HepG2 (cell line): Measurements from ENCODE around the gene PRRC2A. TPM values are rescaled to one million over a fixed set of nuclear protein-coding genes. Genes with fewer than 3 reads are reported as not detected.
A peak's percentile ranks its signal among the peaks of the same experiment; 100 is the strongest.

Experiments
- ARHGAP35 ChIP-seq: sonication (generic); formaldehyde crosslinking; IDR thresholded peaks from 2 replicates; pipeline ENCODE4 v1.9.0; 2022; ENCODE audit warnings: mild to moderate bottlenecking, inconsistent platforms, moderate library complexity, missing genetic modification reagents, borderline replicate concordance
- ARNTL ChIP-seq: sonication (generic); formaldehyde crosslinking; IDR thresholded peaks from 2 replicates; pipeline ENCODE4 v1.4.0; 2020; ENCODE audit warnings: mild to moderate bottlenecking, missing genetic modification reagents
- EP300 ChIP-seq, 3 experiments: sonication (generic) in 1 of 3; formaldehyde crosslinking in 1 of 3; IDR thresholded peaks; 2 replicates each; pipeline versions ENCODE4 v1.5.1 to v1.6.1; 2011 to 2020; ENCODE audit warnings: low read depth in 2 of 3, low read length in 2 of 3, borderline replicate concordance in 1 of 3, improper control_type of control experiment in 1 of 3, mild to moderate bottlenecking in 1 of 3, missing genetic modification reagents in 1 of 3, moderate library complexity in 1 of 3
- HNF4A ChIP-seq: sonication (generic); formaldehyde crosslinking; IDR thresholded peaks from 2 replicates; pipeline ENCODE4 v1.4.0; 2020; ENCODE audit warnings: missing genetic modification reagents
- KDM4B ChIP-seq: sonication (generic); formaldehyde crosslinking; IDR thresholded peaks from 2 replicates; pipeline ENCODE4 v1.4.0; 2020; ENCODE audit warnings: missing genetic modification reagents
- NCOA5 ChIP-seq: sonication (generic); formaldehyde crosslinking; IDR thresholded peaks from 2 replicates; pipeline ENCODE4 v1.4.0; 2020; ENCODE audit warnings: missing genetic modification reagents
- NFRKB ChIP-seq: fragments of 450-650 bp; IDR thresholded peaks from 2 replicates; pipeline ENCODE4 v1.6.1; 2017
- PHF20 ChIP-seq: sonication (generic); formaldehyde crosslinking; IDR thresholded peaks from 2 replicates; pipeline ENCODE4 v1.5.0; 2020; ENCODE audit warnings: mild to moderate bottlenecking, missing genetic modification reagents
- PITX1 ChIP-seq: sonication (generic); formaldehyde crosslinking; IDR thresholded peaks from 2 replicates; pipeline ENCODE4 v1.5.1; 2020; ENCODE audit warnings: mild to moderate bottlenecking, missing genetic modification reagents
- RBM39 ChIP-seq: fragments of 200-400 bp; formaldehyde crosslinking; IDR thresholded peaks from one replicate; pipeline ENCODE4 v1.6.1; 2018; ENCODE audit warnings: antibody characterized with exemption, mild to moderate bottlenecking, low read depth, low read length; ENCODE audit not compliant: poor library complexity, severe bottlenecking
- SALL1 ChIP-seq: sonication (generic); formaldehyde crosslinking; IDR thresholded peaks from 2 replicates; pipeline ENCODE4 v1.8.0; 2022; ENCODE audit warnings: mild to moderate bottlenecking, missing genetic modification reagents
- SMAD3 ChIP-seq: sonication (generic); formaldehyde crosslinking; IDR thresholded peaks from 2 replicates; pipeline ENCODE4 v1.4.0; 2020; ENCODE audit warnings: missing genetic modification reagents
- SOX5 ChIP-seq: IDR thresholded peaks from 2 replicates; pipeline ENCODE4 v1.6.1; 2016; ENCODE audit warnings: borderline replicate concordance
- TEAD2 ChIP-seq: sonication (generic); formaldehyde crosslinking; IDR thresholded peaks from 2 replicates; pipeline ENCODE4 v1.9.0; 2021; ENCODE audit warnings: missing genetic modification reagents
- ZNF24 ChIP-seq: fragments of 450-650 bp; IDR thresholded peaks from 2 replicates; pipeline ENCODE4 v1.6.1; 2017; ENCODE audit warnings: antibody characterized with exemption, mild to moderate bottlenecking
- ZNF430 ChIP-seq: sonication (generic); formaldehyde crosslinking; IDR thresholded peaks from 2 replicates; pipeline ENCODE4 v1.9.0; 2021; ENCODE audit warnings: mild to moderate bottlenecking, missing genetic modification reagents
- ZNF431 ChIP-seq: sonication (generic); formaldehyde crosslinking; IDR thresholded peaks from 2 replicates; pipeline ENCODE4 v1.9.0; 2022; ENCODE audit warnings: missing genetic modification reagents, low read depth, mild to moderate bottlenecking, borderline replicate concordance
- ZNF558 ChIP-seq: sonication (generic); formaldehyde crosslinking; IDR thresholded peaks from 2 replicates; pipeline ENCODE4 v1.9.0; 2022; ENCODE audit warnings: mild to moderate bottlenecking, missing genetic modification reagents, borderline replicate concordance
- ZNF598 ChIP-seq: sonication (generic); formaldehyde crosslinking; IDR thresholded peaks from 2 replicates; pipeline ENCODE4 v1.5.1; 2020; ENCODE audit warnings: mild to moderate bottlenecking, missing genetic modification reagents, borderline replicate concordance
- ZNF772 ChIP-seq: sonication (generic); formaldehyde crosslinking; IDR thresholded peaks from 2 replicates; pipeline ENCODE4 v1.5.0; 2020; ENCODE audit warnings: mild to moderate bottlenecking, missing genetic modification reagents
- ZNF777 ChIP-seq: sonication (generic); formaldehyde crosslinking; IDR thresholded peaks from 2 replicates; pipeline ENCODE4 v1.4.0; 2020; ENCODE audit warnings: missing genetic modification reagents
- ZNF782 ChIP-seq: sonication (generic); formaldehyde crosslinking; IDR thresholded peaks from 2 replicates; pipeline ENCODE4 v1.4.0; 2020; ENCODE audit warnings: missing genetic modification reagents, mild to moderate bottlenecking, borderline replicate concordance
- ZNF790 ChIP-seq: sonication (generic); formaldehyde crosslinking; IDR thresholded peaks from 2 replicates; pipeline ENCODE4 v1.8.0; 2022; ENCODE audit warnings: missing genetic modification reagents, mild to moderate bottlenecking, borderline replicate concordance
- ZNF883 ChIP-seq: sonication (generic); formaldehyde crosslinking; IDR thresholded peaks from 2 replicates; pipeline ENCODE4 v1.5.1; 2020; ENCODE audit warnings: mild to moderate bottlenecking, missing genetic modification reagents; ENCODE audit errors: not compliant biosample characterization
- polyA plus RNA-seq, 8 experiments: library from polyadenylated mRNA; depleted of rRNA in 3 of 8; stranded (reverse) in 7 of 8; unstranded in 1 of 8; fragments of >200 nt; fragmentation: Illumina TruSeq in 4 of 8; extraction: Trizol in 4 of 8; gene quantifications; 2 replicates each; pipeline versions ENCODE4 v1.2.1 to v1.2.3, GENCODE V29; 2011 to 2016; ENCODE audit warnings: low read depth in 4 of 8, missing spikeins in 1 of 8, mixed read lengths in 1 of 8; ENCODE audit not compliant: insufficient read depth in 1 of 8
- total RNA-seq, 5 experiments: library from RNA; depleted of rRNA; stranded (reverse); fragments of >200 nt; fragmentation: Illumina TruSeq; extraction: Trizol; gene quantifications; 2 replicates each; pipeline ENCODE4 v1.2.3, GENCODE V29; 2016; ENCODE audit warnings: low read depth in 1 of 5
- TF ChIP-seq, protein P1 (sequence below): sonication (generic); formaldehyde crosslinking; IDR thresholded peaks from 2 replicates; pipeline ENCODE4 v1.9.0; 2021; ENCODE audit warnings: missing genetic modification reagents, borderline replicate concordance
- TF ChIP-seq, protein P2 (sequence below): sonication (generic); formaldehyde crosslinking; IDR thresholded peaks from 2 replicates; pipeline ENCODE4 v1.8.0; 2023; ENCODE audit warnings: mild to moderate bottlenecking, missing genetic modification reagents
- TF ChIP-seq, protein P3 (sequence below): sonication (generic); formaldehyde crosslinking; IDR thresholded peaks from 2 replicates; pipeline ENCODE4 v1.4.0; 2020; ENCODE audit warnings: missing genetic modification reagents

The PRRC2A gene
- total and polyA plus RNA-seq, 2 of the 13 experiments (the other 11 are each of a cell fraction or from before 2014, with no cell fraction given) = 38.9 to 47.4 TPM

DNA sequence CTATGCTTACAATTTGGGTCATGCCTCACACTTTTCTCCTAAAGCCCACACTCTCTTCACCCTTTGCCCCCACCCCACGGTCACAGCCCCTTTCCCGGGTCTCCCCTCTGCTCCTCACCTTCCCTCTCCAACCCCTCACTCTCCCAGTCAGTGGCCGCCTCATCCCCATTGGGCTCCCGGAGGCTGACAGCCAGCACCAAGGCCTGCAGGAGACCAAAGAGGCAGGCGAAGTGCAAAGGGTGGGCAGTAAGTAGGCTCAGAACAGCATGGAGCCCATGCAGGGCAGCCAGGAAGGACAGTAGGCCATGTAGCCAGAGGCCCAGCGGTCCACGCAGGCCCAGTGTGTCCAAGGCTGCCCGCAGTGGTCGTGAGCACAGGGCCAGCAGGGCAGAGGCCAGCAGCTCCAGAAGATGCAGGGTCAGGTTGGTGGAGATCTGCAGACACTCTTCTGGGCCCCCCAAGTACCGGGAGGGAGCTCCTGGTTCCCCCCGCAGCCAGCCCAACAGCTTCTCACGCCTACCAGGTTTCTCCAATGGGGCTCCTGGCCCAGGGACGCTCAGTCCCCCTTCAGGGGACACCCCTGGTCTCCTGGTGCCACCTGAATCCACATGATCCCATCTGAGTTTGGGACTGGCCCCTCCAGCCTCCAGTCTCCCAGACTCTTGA, 38.6 kb downstream of the PRRC2A start (continued):
- TF ChIP-seq PITX1 (CRISPR knock-in tag) (no peak), ZNF431 (CRISPR knock-in tag) (0 out of 2 replicates have a peak, but pooled peaks have one; percentile 15), ARHGAP35 (CRISPR knock-in tag) (no peak), ZNF558 (CRISPR knock-in tag) (no peak), EP300 (IDR thresholded peaks at IDR 0.05; ENCODE audit: low read depth in 2 of 2, low read length in 2 of 2) (no peak), EP300 (CRISPR knock-in tag; IDR thresholded peaks at IDR 0.05; ENCODE audit: borderline replicate concordance) (no peak), ZNF772 (CRISPR knock-in tag) (peak; percentile 75), ARNTL (CRISPR knock-in tag) (no peak; the same call in 1 of the 2 replicates), ZNF790 (CRISPR knock-in tag) (no peak), NCOA5 (CRISPR knock-in tag) (no peak), RBM39 (peak; percentile 10), TEAD2 (CRISPR knock-in tag) (no peak), ZNF782 (CRISPR knock-in tag) (no peak), ZNF883 (CRISPR knock-in tag) (peak; percentile 46), SALL1 (CRISPR knock-in tag) (peak; percentile 57; the same call in 1 of the 2 replicates), NFRKB (no peak), HNF4A (CRISPR knock-in tag) (no peak), ZNF430 (no peak; the same call in 1 of the 2 replicates), ZNF24 (no peak), KDM4B (no peak), SMAD3 (CRISPR knock-in tag) (no peak), SOX5 (CRISPR knock-in tag) (no peak), ZNF598 (CRISPR knock-in tag) (no peak), ZNF777 (CRISPR knock-in tag) (no peak; the same call in 1 of the 2 replicates), PHF20 (no peak)
- TF ChIP-seq, protein P1, sequence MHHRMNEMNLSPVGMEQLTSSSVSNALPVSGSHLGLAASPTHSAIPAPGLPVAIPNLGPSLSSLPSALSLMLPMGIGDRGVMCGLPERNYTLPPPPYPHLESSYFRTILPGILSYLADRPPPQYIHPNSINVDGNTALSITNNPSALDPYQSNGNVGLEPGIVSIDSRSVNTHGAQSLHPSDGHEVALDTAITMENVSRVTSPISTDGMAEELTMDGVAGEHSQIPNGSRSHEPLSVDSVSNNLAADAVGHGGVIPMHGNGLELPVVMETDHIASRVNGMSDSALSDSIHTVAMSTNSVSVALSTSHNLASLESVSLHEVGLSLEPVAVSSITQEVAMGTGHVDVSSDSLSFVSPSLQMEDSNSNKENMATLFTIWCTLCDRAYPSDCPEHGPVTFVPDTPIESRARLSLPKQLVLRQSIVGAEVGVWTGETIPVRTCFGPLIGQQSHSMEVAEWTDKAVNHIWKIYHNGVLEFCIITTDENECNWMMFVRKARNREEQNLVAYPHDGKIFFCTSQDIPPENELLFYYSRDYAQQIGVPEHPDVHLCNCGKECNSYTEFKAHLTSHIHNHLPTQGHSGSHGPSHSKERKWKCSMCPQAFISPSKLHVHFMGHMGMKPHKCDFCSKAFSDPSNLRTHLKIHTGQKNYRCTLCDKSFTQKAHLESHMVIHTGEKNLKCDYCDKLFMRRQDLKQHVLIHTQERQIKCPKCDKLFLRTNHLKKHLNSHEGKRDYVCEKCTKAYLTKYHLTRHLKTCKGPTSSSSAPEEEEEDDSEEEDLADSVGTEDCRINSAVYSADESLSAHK (CRISPR knock-in tag) = no peak
- TF ChIP-seq, protein P2, sequence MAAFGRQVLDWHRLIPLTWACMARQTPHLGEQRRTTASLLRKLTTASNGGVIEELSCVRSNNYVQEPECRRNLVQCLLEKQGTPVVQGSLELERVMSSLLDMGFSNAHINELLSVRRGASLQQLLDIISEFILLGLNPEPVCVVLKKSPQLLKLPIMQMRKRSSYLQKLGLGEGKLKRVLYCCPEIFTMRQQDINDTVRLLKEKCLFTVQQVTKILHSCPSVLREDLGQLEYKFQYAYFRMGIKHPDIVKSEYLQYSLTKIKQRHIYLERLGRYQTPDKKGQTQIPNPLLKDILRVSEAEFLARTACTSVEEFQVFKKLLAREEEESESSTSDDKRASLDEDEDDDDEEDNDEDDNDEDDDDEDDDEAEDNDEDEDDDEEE = no peak
- TF ChIP-seq, protein P3, sequence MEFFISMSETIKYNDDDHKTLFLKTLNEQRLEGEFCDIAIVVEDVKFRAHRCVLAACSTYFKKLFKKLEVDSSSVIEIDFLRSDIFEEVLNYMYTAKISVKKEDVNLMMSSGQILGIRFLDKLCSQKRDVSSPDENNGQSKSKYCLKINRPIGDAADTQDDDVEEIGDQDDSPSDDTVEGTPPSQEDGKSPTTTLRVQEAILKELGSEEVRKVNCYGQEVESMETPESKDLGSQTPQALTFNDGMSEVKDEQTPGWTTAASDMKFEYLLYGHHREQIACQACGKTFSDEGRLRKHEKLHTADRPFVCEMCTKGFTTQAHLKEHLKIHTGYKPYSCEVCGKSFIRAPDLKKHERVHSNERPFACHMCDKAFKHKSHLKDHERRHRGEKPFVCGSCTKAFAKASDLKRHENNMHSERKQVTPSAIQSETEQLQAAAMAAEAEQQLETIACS = no peak
